Measurements from ENCODE around the gene PRKCB.

Gene PRKCB

GRCh38 chr16:23968176-23968575 lies 132.4 kb downstream of the PRKCB start:
- no peaks in the 10 kb centered on the region for H3K36me3 ChIP-seq (ENCODE audit: low read length)
- H2AFZ ChIP-seq (ENCODE audit: low read depth, low read length, severe bottlenecking), result no peak overlapping the region
- H3K27ac ChIP-seq (ENCODE audit: low read depth, low read length), result no peak overlapping the region
- no peak overlapping the region for H3K4me3 ChIP-seq (ENCODE audit: insufficient read depth, low read length, poor library complexity, severe bottlenecking)
- no peaks in the 10 kb centered on the region for H3K9me3 ChIP-seq (ENCODE audit: insufficient read depth, low read length)
- H4K20me1 ChIP-seq (ENCODE audit: low read depth, low read length), result no peaks in the 10 kb centered on the region
- H3K9me2 ChIP-seq (replicated peaks; ENCODE audit: insufficient read depth, low read length), result no peaks in the 10 kb centered on the region
- TF ChIP-seq EZH2phosphoT487 (conservative IDR thresholded peaks at IDR 0.05; ENCODE audit: low read length), result no peak
- no peak for TF ChIP-seq CTCF (IDR thresholded peaks at IDR 0.05; ENCODE audit: insufficient read depth, low read length, poor library complexity, severe bottlenecking)
- no peak overlapping the region for H3K4me2 ChIP-seq (ENCODE audit: low read depth, low read length, poor library complexity, severe bottlenecking)
- H3K79me2 ChIP-seq (ENCODE audit: insufficient read depth, low read length), result no peaks in the 10 kb centered on the region
- no peaks in the 10 kb centered on the region for H3F3A ChIP-seq (ENCODE audit: insufficient read depth)
- H3K9ac ChIP-seq (ENCODE audit: low read length), result no peak overlapping the region
- no peaks in the 10 kb centered on the region for H3K27me3 ChIP-seq (ENCODE audit: low read length)

- Histone ChIP-seq H3K36me3 (ENCODE audit: low read length) (no peaks in the 10 kb centered on the region), H3K27ac (ENCODE audit: low read depth, low read length) (no peak overlapping the region), H3K9me2 (replicated peaks; ENCODE audit: insufficient read depth, low read length) (no peaks in the 10 kb centered on the region), H3K79me2 (ENCODE audit: insufficient read depth, low read length) (no peaks in the 10 kb centered on the region), H3K4me3 (ENCODE audit: insufficient read depth, low read length, poor library complexity, severe bottlenecking) (no peak overlapping the region), H2AFZ (ENCODE audit: low read depth, low read length, severe bottlenecking) (no peak overlapping the region), H3K9ac (ENCODE audit: low read length) (no peak overlapping the region), H3K4me2 (ENCODE audit: low read depth, low read length, poor library complexity, severe bottlenecking) (no peak overlapping the region), H4K20me1 (ENCODE audit: low read depth, low read length) (no peaks in the 10 kb centered on the region), H3K9me3 (ENCODE audit: insufficient read depth, low read length) (no peaks in the 10 kb centered on the region), H3K27me3 (ENCODE audit: low read length) (no peaks in the 10 kb centered on the region), H3F3A (ENCODE audit: insufficient read depth) (no peaks in the 10 kb centered on the region)
- TF ChIP-seq EZH2phosphoT487 (conservative IDR thresholded peaks at IDR 0.05; ENCODE audit: low read length), result no peak
- no peak for TF ChIP-seq CTCF (IDR thresholded peaks at IDR 0.05; ENCODE audit: insufficient read depth, low read length, poor library complexity, severe bottlenecking)
Observed at GRCh38 chr16:23969468-23970297, 133.9 kb downstream of the PRKCB start.

GRCh38 chr16:23974223-23974622 lies 138.4 kb downstream of the PRKCB start:
- Histone ChIP-seq H3K27me3 (ENCODE audit: low read length) (no peaks in the 10 kb centered on the region), H3K4me2 (ENCODE audit: low read depth, low read length, poor library complexity, severe bottlenecking) (no peak overlapping the region), H2AFZ (ENCODE audit: low read depth, low read length, severe bottlenecking) (no peak overlapping the region), H3K27ac (ENCODE audit: low read depth, low read length) (no peak overlapping the region), H3K9ac (ENCODE audit: low read length) (no peak overlapping the region), H3K4me3 (ENCODE audit: insufficient read depth, low read length, poor library complexity, severe bottlenecking) (no peak overlapping the region), H3K9me2 (replicated peaks; ENCODE audit: insufficient read depth, low read length) (no peaks in the 10 kb centered on the region), H3K36me3 (ENCODE audit: low read length) (no peaks in the 10 kb centered on the region), H3F3A (ENCODE audit: insufficient read depth) (no peaks in the 10 kb centered on the region), H4K20me1 (ENCODE audit: low read depth, low read length) (no peaks in the 10 kb centered on the region), H3K79me2 (ENCODE audit: insufficient read depth, low read length) (no peaks in the 10 kb centered on the region), H3K9me3 (ENCODE audit: insufficient read depth, low read length) (no peaks in the 10 kb centered on the region)
- TF ChIP-seq EZH2phosphoT487 (conservative IDR thresholded peaks at IDR 0.05; ENCODE audit: low read length), result no peak

GRCh38 chr16:23975293-23975692 lies 139.5 kb downstream of the PRKCB start:
- no peaks in the 10 kb centered on the region for H3K9me2 ChIP-seq (replicated peaks; ENCODE audit: insufficient read depth, low read length)
- no peak for TF ChIP-seq CTCF (IDR thresholded peaks at IDR 0.05; ENCODE audit: insufficient read depth, low read length, poor library complexity, severe bottlenecking)
- TF ChIP-seq EZH2phosphoT487 (conservative IDR thresholded peaks at IDR 0.05; ENCODE audit: low read length), result no peak
- no peak overlapping the region for H2AFZ ChIP-seq (ENCODE audit: low read depth, low read length, severe bottlenecking)
- no peak overlapping the region for H3K9ac ChIP-seq (ENCODE audit: low read length)
- no peak overlapping the region for H3K27ac ChIP-seq (ENCODE audit: low read depth, low read length)
- no peaks in the 10 kb centered on the region for H3K9me3 ChIP-seq (ENCODE audit: insufficient read depth, low read length)
- no peaks in the 10 kb centered on the region for H3F3A ChIP-seq (ENCODE audit: insufficient read depth)
- no peak overlapping the region for H3K4me3 ChIP-seq (ENCODE audit: insufficient read depth, low read length, poor library complexity, severe bottlenecking)
- no peaks in the 10 kb centered on the region for H3K36me3 ChIP-seq (ENCODE audit: low read length)
- H3K4me2 ChIP-seq (ENCODE audit: low read depth, low read length, poor library complexity, severe bottlenecking), result no peak overlapping the region
- H3K27me3 ChIP-seq (ENCODE audit: low read length), result no peaks in the 10 kb centered on the region
- H4K20me1 ChIP-seq (ENCODE audit: low read depth, low read length), result no peaks in the 10 kb centered on the region
- no peaks in the 10 kb centered on the region for H3K79me2 ChIP-seq (ENCODE audit: insufficient read depth, low read length)

Data from SU-DHL-6 (cell line).